Cerebellar nuclear complex (tissue), 1 donor: ENCODE measurements around the gene PNPLA3.

Source experiments
- DNase-seq, 2 experiments: peaks; one replicate each; lab custom pipeline; 2025; lab: John Stamatoyannopoulos, UW

The PNPLA3 gene

GRCh38 chr22:43925433-43926348 lies 2.1 kb downstream of the PNPLA3 start:
- no peak for DNase-seq

DNA sequence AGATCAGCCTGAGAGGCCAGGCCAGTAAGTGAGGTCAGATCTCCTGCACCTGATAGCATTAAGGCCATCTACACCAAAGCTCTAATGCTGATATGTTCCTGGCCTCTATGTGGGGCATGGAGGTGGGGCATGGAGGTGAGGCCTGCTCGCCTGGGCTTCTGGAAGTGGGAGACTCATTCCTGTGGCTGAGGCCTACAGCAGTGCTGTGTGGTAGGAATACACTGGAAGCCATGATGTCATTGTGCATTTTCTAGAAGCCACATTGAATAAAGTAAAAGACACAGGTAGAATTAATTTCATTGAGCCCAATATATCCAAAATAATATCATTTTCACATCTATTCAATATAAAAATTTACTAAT lies 2.7 kb downstream of the PNPLA3 start:
- no peak for DNase-seq

- DNase-seq = no peak
Measured at GRCh38 chr22:43928468-43928867, 4.9 kb downstream of the PNPLA3 start.

- no peak for DNase-seq
Measured at GRCh38 chr22:43928908-43929307, 5.3 kb downstream of the PNPLA3 start.

DNA sequence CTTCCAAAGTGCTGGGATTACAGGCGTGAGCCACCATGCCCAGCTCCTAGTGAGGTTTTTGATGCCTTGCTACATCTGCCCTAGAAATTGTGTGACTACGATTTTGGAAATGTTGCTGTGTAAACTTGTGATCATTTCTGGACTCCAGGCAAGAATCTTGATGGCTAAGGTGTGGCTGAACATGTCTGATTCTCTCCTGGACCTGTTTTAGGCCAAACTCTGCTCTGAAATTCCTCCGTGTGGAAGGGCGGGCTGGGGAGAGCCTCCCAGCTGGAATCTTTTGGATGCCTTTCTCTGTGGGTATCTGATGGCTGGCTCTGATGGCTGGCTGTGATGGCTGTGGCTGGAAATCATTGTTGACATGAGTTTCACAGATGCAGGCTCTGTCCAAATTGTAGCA lies 8.2 kb downstream of the PNPLA3 start:
- DNase-seq = no peak

- DNase-seq = no peak
Measured at GRCh38 chr22:43941449-43941848, 17.8 kb downstream of the PNPLA3 start.

DNA sequence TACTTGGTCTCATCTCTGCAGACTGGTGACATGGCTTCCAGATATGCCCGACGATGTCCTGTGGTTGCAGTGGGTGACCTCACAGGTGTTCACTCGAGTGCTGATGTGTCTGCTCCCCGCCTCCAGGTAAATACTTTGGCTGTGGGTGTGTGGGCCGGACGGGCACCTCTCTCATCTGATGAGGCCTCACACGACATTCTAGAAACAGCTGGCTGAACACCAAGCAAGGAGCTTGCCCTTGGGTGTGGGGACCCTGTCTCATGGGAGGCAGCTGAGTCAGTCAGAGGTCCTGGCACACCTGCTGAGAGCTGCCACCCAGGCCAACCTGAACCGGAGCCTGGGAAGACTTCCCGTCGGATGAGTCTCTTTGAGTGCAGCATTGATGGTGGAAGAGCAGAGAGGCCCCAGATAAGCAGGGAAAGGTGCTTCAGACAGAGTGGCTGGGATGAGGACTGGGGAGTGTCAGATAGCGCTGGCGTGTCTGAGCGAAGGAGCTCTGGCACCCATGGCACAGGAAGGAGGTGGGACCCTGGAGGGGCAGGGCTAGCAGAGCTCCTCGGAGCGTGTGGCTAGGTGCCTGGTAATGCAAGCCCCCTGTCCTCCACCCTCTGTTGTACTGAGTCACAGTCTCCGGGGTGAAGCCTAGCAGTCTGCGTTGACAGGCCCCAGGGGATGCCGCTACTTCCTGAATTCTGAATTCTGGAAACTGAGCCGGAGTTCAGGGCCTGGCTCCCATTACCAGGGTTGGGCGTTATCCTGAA lies 21.2 kb downstream of the PNPLA3 start:
- no peak for DNase-seq

DNA sequence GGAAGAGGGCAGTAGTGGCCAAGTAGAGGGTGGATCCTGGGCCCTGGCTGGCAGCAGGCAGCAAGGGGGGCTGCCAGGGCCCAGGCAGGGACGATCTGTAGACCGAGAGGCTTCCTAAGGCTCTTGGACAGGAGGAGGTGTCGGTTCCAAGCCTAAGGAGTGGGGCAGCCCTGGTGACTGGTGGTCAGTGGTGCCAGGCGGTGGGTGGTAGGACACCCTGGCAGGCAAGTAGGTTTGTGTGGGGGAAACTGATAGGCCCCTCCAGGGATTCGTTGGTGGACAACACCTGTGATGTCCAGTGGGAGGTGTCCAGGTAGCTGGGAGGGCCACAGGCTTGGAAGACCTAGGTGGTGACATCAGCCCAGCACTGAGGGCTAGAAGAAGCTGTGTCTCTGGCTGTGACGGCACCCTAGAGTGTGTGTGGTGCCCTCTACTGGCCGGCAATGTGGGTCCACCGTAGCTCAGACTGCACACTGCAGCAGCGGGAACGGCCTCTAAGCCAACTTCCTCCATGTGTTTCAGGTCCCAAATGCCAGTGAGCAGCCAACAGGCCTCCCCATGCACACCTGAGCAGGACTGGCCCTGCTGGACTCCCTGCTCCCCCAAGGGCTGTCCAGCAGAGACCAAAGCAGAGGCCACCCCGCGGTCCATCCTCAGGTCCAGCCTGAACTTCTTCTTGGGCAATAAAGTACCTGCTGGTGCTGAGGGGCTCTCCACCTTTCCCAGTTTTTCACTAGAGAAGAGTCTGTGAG lies 22.2 kb downstream of the PNPLA3 start:
- DNase-seq = no peak

- no peak for DNase-seq
Measured at GRCh38 chr22:43946384-43946667, 22.7 kb downstream of the PNPLA3 start.

DNA sequence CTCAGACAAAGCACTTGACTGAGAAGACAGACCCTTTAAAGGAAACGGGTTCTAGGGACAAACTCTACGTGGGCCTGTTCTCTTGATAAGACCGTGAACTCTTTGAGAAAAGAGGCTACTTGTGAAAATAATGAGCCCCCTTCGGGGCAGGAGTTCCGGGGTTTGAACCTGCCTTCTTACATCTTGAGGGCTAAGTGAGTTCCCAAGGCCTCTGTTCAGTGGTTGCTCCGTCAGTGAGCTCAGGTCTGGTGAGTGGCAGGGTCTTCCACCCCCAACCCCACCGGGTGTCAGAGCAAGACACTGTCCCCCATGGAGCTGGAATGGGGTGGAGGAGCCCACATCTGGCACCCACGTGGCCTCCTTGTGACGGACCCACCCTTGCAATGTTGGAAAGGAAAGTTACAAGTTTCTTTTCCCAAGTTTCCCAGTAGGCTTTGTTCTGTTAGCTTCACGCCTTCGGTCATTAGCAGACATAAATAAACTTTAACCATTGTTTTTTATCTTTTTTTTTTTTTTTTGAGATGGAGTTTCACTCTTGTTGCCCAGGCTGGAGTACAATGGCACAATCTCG lies 25.3 kb downstream of the PNPLA3 start:
- DNase-seq = no peak

GRCh38 chr22:43951391-43951790 lies 27.8 kb downstream of the PNPLA3 start:
- DNase-seq = no peak

- no peak for DNase-seq
Measured at GRCh38 chr22:43951966-43952365, 28.4 kb downstream of the PNPLA3 start.

- DNase-seq = no peak
Measured at GRCh38 chr22:43953988-43954785, 30.6 kb downstream of the PNPLA3 start.

GRCh38 chr22:43955040-43955882 lies 31.7 kb downstream of the PNPLA3 start, which contains the start of gene SAMM50:
Gene SAMM50, plus strand, starts transcription at chr22:43955442. Its CDS starts 136 bp downstream, at chr22:43955578.
- DNase-seq = peak; percentile 54 to 77

DNA sequence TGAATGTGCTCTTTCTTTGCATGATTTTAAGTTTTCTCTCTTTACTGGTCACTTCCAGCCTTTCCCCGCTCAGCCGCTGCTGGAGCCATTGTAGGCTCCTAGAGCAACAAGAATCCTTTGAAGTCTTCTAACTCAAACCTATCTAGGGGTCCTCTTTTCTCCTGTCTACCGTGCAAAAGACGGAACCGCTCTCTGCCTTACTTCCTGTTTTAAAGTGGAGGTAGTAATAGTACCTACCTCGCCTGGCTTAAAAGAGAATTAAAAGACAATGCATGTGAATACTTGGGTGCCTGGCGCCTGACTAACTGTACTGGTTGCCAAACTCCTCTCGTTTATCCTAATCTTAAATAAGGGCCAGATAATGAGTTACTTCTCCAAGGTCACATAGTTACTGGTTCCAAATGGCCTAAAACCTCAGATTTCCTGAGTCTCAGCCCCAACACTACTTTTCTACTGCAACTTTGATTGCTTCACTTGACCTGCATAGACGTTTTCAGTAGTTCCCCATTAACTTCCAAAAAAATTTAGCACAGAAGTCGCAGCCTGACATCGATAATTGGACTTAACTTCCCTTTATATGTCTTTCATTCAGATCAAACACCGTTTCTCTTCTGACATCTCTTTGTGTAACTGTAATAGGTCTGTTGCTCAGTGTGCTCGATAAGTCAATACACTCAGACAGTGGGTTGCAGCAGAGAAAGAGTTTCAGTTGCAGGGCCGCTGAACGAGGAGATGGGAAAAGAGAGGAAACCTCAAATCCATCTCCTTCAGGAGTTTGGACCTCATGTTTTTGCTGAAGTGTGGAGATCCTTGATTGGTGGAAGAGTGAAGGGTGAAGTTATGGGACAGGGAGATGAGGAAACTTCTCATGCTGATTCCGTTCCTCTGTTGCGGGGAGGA lies 32.5 kb downstream of the PNPLA3 start:
- DNase-seq = no peak

DNA sequence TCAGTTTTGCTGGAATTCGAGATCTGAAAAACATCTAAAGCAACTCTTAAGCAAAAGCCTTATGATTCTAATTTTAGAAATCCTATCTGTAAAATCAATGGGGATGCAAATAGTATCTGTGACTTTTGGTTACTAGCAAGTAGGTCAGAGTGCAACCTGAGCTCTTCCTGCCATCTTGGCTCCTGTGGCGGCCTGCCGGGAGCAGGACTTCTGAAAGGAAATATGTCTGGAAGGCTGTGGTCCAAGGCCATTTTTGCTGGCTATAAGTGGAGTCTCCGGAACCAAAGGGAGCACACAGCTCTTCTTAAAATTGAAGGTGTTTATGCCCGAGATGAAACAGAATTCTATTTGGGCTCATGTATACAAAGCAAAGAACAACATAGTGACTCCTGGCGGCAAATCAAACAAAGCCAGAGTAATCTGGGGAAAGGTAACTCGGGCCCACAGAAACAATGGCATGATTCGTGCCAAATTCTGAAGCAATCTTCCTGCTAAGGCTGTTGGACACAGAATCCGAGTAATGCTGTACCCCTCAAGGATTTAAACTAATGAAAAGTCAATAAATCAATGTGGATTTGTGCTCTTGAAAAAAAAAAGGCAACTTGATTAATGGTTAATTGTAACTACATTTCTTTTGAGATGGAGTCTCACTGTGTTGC lies 33.3 kb downstream of the PNPLA3 start:
- DNase-seq = no peak

DNA sequence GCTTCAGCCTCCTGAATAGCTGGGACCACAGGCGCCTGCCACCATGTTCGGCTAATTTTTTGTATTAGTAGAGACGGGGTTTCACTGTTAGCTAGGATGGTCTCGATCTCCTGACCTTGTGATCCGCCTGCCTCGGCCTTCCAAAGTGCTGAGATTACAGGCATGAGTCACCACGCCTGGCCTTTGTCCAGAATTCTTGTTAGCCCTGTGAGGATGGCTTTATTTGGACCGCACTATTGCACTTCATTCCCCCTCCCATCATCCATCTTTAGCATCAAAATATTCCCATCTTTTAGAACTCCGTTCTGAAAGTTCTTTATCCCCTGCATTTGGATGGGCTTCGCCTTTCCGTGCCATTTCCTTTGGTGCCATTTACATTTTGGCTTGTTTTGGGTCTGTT lies 34.3 kb downstream of the PNPLA3 start:
- no peak for DNase-seq

DNA sequence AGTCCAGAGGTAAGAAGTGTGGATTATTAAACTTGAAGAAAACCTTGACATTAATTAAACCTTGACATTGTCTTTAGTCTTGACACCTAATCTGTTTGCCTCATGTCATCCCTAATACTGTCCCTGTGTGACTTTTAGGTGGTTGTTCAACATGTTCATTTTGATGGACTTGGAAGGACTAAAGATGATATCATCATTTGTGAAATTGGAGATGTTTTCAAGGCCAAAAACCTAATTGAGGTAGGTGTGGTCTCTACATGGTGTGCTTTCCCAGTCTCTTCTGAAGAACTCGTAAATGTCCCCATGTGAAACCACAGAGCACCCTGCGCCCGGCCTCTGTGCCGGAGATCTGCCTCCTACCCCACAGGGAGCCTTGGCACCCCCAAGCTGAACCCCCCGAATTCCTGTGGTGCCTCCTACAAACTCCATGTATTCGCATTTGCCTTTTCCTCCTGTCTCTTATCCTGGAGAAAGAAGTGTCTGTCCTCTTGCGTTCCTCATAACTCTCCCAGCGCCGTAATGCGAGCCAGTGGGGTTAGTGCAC lies 40.8 kb downstream of the PNPLA3 start:
- no peak for DNase-seq

GRCh38 chr22:43967069-43967468 lies 43.5 kb downstream of the PNPLA3 start:
- DNase-seq = no peak
